ENCODE data around the gene BAIAP3.

DNA sequence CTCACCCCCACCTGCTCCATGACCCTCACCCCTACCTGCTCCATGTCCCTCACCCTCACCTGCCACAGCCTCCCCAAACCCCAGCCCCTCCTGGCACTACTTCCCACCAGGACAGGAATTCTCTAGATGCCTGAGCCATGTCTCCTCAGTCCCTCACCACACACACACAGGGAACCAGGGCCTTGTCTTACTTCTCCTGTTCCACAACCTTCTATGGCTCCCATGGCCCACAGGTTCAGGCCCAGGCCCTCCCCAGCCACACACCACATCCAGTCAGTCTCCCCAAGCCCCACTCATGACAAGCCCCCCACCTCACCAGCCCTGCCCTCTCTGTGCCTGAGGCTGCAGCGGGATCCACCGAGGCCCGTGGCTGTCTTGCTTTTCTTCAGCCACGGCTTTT lies 27.1 kb upstream of the BAIAP3 start:
- no peak for TF ChIP-seq CTCF (IDR thresholded peaks at IDR 0.05; ENCODE audit: extremely low read depth in 1 of 2, insufficient read depth in 1 of 2, low read depth in 1 of 2, low read length in 2 of 2)
- TF ChIP-seq GATA2 (IDR thresholded peaks at IDR 0.05; ENCODE audit: insufficient read depth, insufficient read length, low read depth, low read length) = no peak
- TF ChIP-seq POLR2AphosphoS5 (IDR thresholded peaks at IDR 0.05; ENCODE audit: insufficient read depth, low read depth, low read length) = no peak
